Glutamatergic neuron (in vitro differentiated cells): ENCODE measurements around the gene PODXL2. TPM values are rescaled to one million over a fixed set of nuclear protein-coding genes. Genes with fewer than 3 reads are reported as not detected.

Experiments used
- DNase-seq: peaks from one replicate; pipeline ENCODE4 v3.0.0; 2022
- H3K27ac Mint-ChIP-seq: one replicate; pipeline ENCODE4 v1.8.0; 2020; ENCODE audit warnings: mild to moderate bottlenecking, mixed read lengths, inconsistent platforms; ENCODE audit not compliant: unreplicated experiment
- H3K27me3 Mint-ChIP-seq: one replicate; pipeline ENCODE4 v1.8.0; 2020; ENCODE audit warnings: mild to moderate bottlenecking, moderate library complexity, mixed read lengths, inconsistent platforms; ENCODE audit not compliant: unreplicated experiment
- H3K36me3 Mint-ChIP-seq: one replicate; pipeline ENCODE4 v1.8.0; 2020; ENCODE audit warnings: mild to moderate bottlenecking, mixed read lengths, inconsistent platforms; ENCODE audit not compliant: unreplicated experiment
- H3K4me1 Mint-ChIP-seq: one replicate; pipeline ENCODE4 v1.8.0; 2020; ENCODE audit warnings: mild to moderate bottlenecking, low read depth, mixed read lengths, inconsistent platforms; ENCODE audit not compliant: unreplicated experiment
- H3K4me3 Mint-ChIP-seq: one replicate; pipeline ENCODE4 v1.8.0; 2020; ENCODE audit warnings: mild to moderate bottlenecking, mixed read lengths, inconsistent platforms; ENCODE audit not compliant: unreplicated experiment
- H3K9me3 Mint-ChIP-seq: one replicate; pipeline ENCODE4 v1.8.0; 2020; ENCODE audit warnings: mild to moderate bottlenecking, moderate library complexity, mixed read lengths, inconsistent platforms; ENCODE audit not compliant: unreplicated experiment
- CTCF ChIP-seq: fragments of 200-600 bp; sonication (generic); IDR thresholded peaks from one replicate; pipeline ENCODE4 v1.5.0; 2021; ENCODE audit not compliant: partially characterized antibody, unreplicated experiment
- total RNA-seq: library from RNA; stranded (reverse); fragmentation: NEBNext Ultra II Directional; extraction: Animal tissue kit (Norgen Biotek cat#: 25700); gene quantifications from one replicate; pipeline ENCODE4 v1.2.1, GENCODE V29; 2021; ENCODE audit not compliant: unreplicated experiment

PODXL2 gene
- total RNA-seq, 1 donor from 2014 or later = 139 TPM

- Mint-ChIP-seq H3K27me3 (peaks cover 6% of the 10 kb centered on the region), H3K36me3 (no peaks in the 10 kb centered on the region), H3K9me3 (peaks cover 3% of the 10 kb centered on the region)
Observed at GRCh38 chr3:127682561-127682960, 53.6 kb downstream of the PODXL2 start.

GRCh38 chr3:127684871-127685707, 56.1 kb downstream of the PODXL2 start:
- H3K27me3 Mint-ChIP-seq = peaks cover 2% of the 10 kb centered on the region
- peaks cover 9% of the 10 kb centered on the region for H3K4me1 Mint-ChIP-seq
- no peaks in the 10 kb centered on the region for H3K36me3 Mint-ChIP-seq
- peak; percentile 6 for DNase-seq
- TF ChIP-seq CTCF = no peak
- H3K27ac Mint-ChIP-seq = no peak overlapping the region
- H3K4me3 Mint-ChIP-seq = no peak overlapping the region
- peaks cover 3% of the 10 kb centered on the region for H3K9me3 Mint-ChIP-seq

More at GRCh38 chr3:127682561-127682960, 53.6 kb downstream of the PODXL2 start:
- Mint-ChIP-seq H3K4me1 (no peaks in the 10 kb centered on the region), H3K4me3 (no peak overlapping the region), H3K27ac (peak overlapping the region; percentile 66)
- TF ChIP-seq CTCF = no peak
- peak; percentile 8 for DNase-seq

GRCh38 chr3:127685708-127686511, 56.9 kb downstream of the PODXL2 start:
- H3K27ac Mint-ChIP-seq = no peak overlapping the region
- peaks cover 3% of the 10 kb centered on the region for H3K9me3 Mint-ChIP-seq
- peaks cover 2% of the 10 kb centered on the region for H3K27me3 Mint-ChIP-seq
- H3K4me1 Mint-ChIP-seq = peaks cover 11% of the 10 kb centered on the region
- no peak for TF ChIP-seq CTCF
- no peak for DNase-seq
- H3K4me3 Mint-ChIP-seq = no peak overlapping the region
- H3K36me3 Mint-ChIP-seq = no peaks in the 10 kb centered on the region

GRCh38 chr3:127686512-127686894, 57.5 kb downstream of the PODXL2 start:
- H3K27ac Mint-ChIP-seq = no peak overlapping the region
- H3K36me3 Mint-ChIP-seq = no peaks in the 10 kb centered on the region
- peaks cover 2% of the 10 kb centered on the region for H3K9me3 Mint-ChIP-seq

More at GRCh38 chr3:127686512-127686894, 57.5 kb downstream of the PODXL2 start:
- no peak for DNase-seq
- Mint-ChIP-seq H3K4me1 (peaks cover 11% of the 10 kb centered on the region), H3K4me3 (no peak overlapping the region), H3K27me3 (peaks cover 2% of the 10 kb centered on the region)
- TF ChIP-seq CTCF = no peak
